RWPE1 (cell line): ENCODE data around the gene APBA2.

Source experiments
- CTCF ChIA-PET: fragments of 350-600 bp; sonication (Branson Sonifier 250); formaldehyde crosslinking; extraction: SDS; loops from one replicate; lab custom pipeline; 2021; lab: Yijun Ruan, JAX
- POLR2A ChIA-PET: fragments of 400-600 bp; formaldehyde crosslinking; extraction: SDS; loops from one replicate; lab custom pipeline; 2020; ENCODE audit warnings: antibody characterized with exemption; ENCODE audit not compliant: low non-redundant PET; lab: Yijun Ruan, JAX
- DNase-seq: peaks from one replicate; pipeline ENCODE4 v3.0.0; 2012; ENCODE audit warnings: low spot score
- H3K27ac ChIP-seq: fragments of 450-650 bp; 2 replicates; pipeline ENCODE4 v1.5.1; 2017
- CTCF ChIP-seq: fragments of 450-650 bp; conservative IDR thresholded peaks from 2 replicates; pipeline ENCODE4 v1.5.1; 2017; ENCODE audit warnings: low read depth, mild to moderate bottlenecking

The APBA2 gene

GRCh38 chr15:28957606-28958498 lies 72.1 kb downstream of the APBA2 start:
- no peak for TF ChIP-seq CTCF
- no peak overlapping the region for H3K27ac ChIP-seq
- ChIA-PET POLR2A (no interaction called here), CTCF (interaction anchor here (0.6 kb wide), 2 partner anchors 15 to 157 kb away, joined by 3 to 4 read pairs; no protein-coding TSS in a partner anchor)
- no peak for DNase-seq

DNA sequence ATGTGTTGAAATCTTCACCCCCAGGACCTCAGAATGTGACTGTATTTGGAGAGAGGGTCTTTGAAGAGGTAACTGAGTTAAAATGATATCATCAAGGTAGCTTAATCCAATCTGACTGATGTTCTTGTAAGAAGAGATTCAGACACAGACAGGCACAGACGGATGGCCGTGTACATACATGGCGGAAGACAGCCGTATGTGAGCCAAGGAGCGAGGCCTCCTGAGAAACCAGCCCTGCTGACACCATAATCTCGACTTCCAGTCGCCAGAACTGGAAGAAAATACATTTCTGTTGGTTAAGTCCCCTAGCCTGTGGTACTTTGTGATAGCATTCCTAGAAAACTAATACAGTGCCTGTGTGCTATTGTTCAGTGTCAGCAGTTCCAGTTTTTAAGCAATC lies 73.6 kb downstream of the APBA2 start:
- TF ChIP-seq CTCF: no peak
- ChIA-PET CTCF (no interaction called here), POLR2A (no interaction called here)
- H3K27ac ChIP-seq: no peak overlapping the region
- DNase-seq: no peak

DNA sequence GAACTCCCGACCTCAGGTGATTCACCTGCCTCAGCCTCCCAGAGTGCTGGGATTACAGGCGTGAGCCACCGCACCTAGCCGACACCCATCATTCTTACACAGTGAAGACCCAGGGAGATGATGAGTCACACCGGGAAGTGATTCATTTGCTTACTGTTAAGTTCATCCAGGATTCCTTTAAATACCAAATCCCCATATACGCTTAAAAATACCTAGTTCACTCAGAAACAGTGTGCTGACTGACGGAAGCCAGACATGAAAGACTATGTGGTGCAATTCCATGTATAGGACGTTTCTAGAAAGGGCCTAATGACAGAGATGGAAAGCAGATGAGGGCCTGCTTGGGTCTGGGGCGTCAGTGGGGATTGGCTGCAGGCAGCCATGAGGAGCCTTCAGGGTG lies 75.2 kb downstream of the APBA2 start:
- peak; percentile 82 for DNase-seq
- POLR2A ChIA-PET: no interaction called here
- CTCF ChIA-PET: no interaction called here
- no peak overlapping the region for H3K27ac ChIP-seq
- TF ChIP-seq CTCF: no peak

DNA sequence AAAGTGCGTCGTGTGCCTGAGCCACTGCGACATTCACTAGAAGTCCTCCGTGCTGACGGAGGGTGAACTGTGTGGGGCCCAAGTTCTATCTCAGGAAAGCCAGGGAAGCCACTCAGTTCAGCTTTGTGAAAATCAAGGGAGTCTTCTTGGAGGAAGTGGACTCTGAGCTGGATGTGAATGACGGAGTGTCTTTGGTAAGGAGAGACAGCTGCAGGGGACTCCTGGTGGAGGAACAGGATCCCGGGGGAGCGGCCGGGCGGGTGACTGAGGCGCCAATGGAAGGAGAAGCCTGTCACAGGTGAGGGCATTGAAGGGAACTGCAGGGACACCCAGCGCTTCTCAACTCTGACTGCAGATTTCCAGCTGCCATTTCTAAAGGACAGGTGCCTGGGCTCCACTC lies 75.6 kb downstream of the APBA2 start:
- H3K27ac ChIP-seq: no peak overlapping the region
- CTCF ChIA-PET: no interaction called here
- POLR2A ChIA-PET: no interaction called here
- no peak for TF ChIP-seq CTCF
- DNase-seq: no peak

DNA sequence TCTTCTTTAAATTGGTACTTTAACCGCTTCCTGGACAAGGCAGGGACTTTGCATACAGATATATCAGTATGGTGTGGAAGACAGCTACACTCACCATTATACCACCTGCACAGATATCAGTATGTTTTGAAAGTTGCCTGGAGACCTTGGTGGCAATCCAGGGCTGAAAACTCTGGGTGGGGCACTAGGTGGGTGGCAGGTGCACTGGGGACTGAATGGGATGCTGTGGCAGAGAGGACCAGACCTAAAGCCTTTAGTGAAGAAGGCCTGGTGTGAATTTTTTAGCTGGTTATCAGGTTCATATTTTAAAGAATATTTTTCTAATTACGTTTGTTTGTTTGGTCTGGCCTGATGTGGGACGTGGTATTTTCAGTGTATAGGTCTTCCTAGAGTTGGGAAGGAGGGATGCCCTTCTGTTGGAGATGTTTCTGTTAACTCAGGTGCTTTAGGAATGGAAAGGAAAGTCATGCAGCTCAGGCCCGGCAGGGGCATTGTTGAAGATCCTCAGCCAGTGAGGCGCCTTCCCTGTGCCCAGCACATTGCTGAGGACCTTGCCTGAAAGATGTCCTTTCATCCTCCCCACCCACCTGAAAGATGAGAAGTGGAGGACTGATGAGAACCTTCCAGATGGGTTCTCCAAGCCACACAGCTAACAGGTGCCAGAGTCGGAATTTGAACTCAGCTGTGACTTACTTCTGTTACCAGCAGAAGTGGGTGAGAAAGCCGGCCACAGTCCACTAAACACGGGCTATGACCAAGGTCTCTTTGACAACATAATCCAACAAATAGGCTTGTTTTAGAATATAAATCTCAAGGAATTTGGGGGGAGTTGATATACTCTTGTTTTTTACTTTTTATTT lies 77.3 kb downstream of the APBA2 start:
- TF ChIP-seq CTCF: no peak
- no peak overlapping the region for H3K27ac ChIP-seq
- ChIA-PET POLR2A (interaction anchor here (0.5 kb wide), 1 partner anchor 24 kb away, joined by 3 read pairs; no protein-coding TSS in a partner anchor), CTCF (no interaction called here)
- no peak for DNase-seq

- ChIA-PET CTCF (no interaction called here), POLR2A (no interaction called here)
- no peak overlapping the region for H3K27ac ChIP-seq
- DNase-seq: no peak
- no peak for TF ChIP-seq CTCF
These were observed 77.9 kb downstream of the APBA2 start for GRCh38 chr15:28963711-28964081.
